ENCODE data around the gene KIAA0408.
"Not testable (repeated sequence)": the region's sequence is repeated elsewhere in the genome, so short reads cannot be mapped to it uniquely, and the experiment has no call there.

KIAA0408 gene

DNA sequence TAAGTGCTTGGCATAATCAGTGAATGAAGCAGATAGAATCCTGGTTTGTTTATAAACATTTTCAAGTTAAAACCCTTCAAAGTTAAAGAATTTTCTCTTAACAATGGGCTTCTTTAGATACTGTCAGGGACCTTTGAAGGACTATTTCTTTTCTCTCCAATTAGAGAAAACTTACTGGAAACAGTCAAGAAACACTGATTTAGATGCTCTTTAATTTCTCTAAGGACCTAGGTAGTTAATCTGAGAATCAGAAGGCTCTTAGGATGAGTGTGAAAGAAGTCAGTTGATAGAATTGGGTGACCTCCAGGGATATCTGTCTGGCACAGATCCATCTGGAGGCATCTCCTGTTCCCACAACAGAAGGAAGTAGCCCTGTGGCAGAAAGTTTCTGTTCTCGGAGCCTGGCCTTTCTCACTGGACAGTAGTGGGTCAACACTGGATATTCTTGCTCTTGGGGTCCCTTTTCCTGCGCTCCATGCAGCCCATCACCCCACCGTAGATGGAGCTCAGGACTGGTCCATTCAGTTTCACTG is 22.5 kb downstream of the KIAA0408 start:
- H3K4me1 ChIP-seq (ENCODE audit: control insufficient read depth, insufficient read depth, low read length) = no peaks in the 10 kb centered on the region
- no peak overlapping the region for H3K4me3 ChIP-seq (ENCODE audit: low read depth, low read length)
- no peaks in the 10 kb centered on the region for H3K27me3 ChIP-seq (ENCODE audit: control insufficient read depth, insufficient read depth, low read length)
- no peaks in the 10 kb centered on the region for H3K36me3 ChIP-seq (ENCODE audit: control insufficient read depth, insufficient read depth, low read length)
- no peak overlapping the region for H3K9ac ChIP-seq (ENCODE audit: low read depth, low read length)
- no peaks in the 10 kb centered on the region for H3K9me3 ChIP-seq (ENCODE audit: control insufficient read depth, insufficient read depth, low read length)

DNA sequence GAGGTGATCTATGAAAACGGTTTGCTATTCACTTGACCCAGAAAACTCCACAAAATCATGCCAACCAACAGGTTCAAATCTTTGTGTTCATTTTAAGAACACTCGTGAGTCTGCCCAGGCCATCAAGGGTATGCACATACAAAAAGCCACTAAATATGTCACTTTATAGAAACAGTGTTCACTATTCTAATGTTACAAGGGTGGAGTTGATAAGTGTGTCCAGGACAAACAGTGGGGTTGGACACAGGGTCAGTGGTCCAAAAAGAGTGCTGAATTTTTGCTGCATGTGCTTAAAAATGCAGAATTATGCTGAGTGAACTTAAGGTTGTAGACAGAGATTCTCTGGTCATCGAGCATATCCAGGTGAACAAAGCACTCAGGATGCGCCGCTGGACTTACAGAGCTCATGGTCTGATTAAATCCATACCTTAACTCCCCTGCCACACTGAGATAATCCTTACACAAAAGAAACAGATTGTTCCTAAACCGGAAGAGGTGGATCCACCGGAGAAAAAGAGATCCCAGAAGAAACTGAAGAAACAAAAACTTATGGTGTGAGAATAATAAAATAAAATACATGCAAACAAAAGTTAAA is 23.5 kb downstream of the KIAA0408 start:
- Histone ChIP-seq H3K4me1 (ENCODE audit: control insufficient read depth, insufficient read depth, low read length) (no peaks in the 10 kb centered on the region), H3K4me3 (ENCODE audit: low read depth, low read length) (no peak overlapping the region), H3K27me3 (ENCODE audit: control insufficient read depth, insufficient read depth, low read length) (no peaks in the 10 kb centered on the region), H3K9me3 (ENCODE audit: control insufficient read depth, insufficient read depth, low read length) (no peaks in the 10 kb centered on the region), H3K9ac (ENCODE audit: low read depth, low read length) (no peak overlapping the region), H3K36me3 (ENCODE audit: control insufficient read depth, insufficient read depth, low read length) (no peaks in the 10 kb centered on the region)

DNA sequence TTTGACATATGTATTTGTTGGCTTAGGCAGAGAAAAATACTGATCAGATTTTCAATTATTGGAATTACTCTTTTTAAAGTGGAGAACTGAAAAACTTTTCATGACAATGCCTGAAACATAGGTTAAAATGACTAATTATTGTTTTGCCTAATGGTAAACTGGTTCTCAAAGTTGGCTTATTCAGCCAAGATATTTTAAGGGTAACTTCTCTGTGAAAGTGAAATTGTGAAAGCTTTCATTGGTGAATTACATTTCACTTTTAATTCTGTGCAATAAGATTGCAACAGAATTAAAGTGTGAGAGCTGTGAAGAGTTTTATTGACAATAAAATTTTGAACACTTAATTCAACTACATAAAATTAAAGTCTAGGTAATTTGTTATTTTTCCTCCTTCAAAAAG is 24.5 kb downstream of the KIAA0408 start:
- Histone ChIP-seq H3K4me1 (ENCODE audit: control insufficient read depth, insufficient read depth, low read length) (no peaks in the 10 kb centered on the region), H3K27me3 (ENCODE audit: control insufficient read depth, insufficient read depth, low read length) (no peaks in the 10 kb centered on the region), H3K36me3 (ENCODE audit: control insufficient read depth, insufficient read depth, low read length) (no peaks in the 10 kb centered on the region), H3K9me3 (ENCODE audit: control insufficient read depth, insufficient read depth, low read length) (no peaks in the 10 kb centered on the region), H3K9ac (ENCODE audit: low read depth, low read length) (no peak overlapping the region), H3K4me3 (ENCODE audit: low read depth, low read length) (no peak overlapping the region)

GRCh38 chr6:127428562-127428961 is 30.6 kb downstream of the KIAA0408 start:
- not testable (repeated sequence) for H3K9me3 ChIP-seq (ENCODE audit: control insufficient read depth, insufficient read depth, low read length); H3K4me1 ChIP-seq (ENCODE audit: control insufficient read depth, insufficient read depth, low read length); H3K9ac ChIP-seq (ENCODE audit: low read depth, low read length); H3K4me3 ChIP-seq (ENCODE audit: low read depth, low read length); H3K27me3 ChIP-seq (ENCODE audit: control insufficient read depth, insufficient read depth, low read length); H3K36me3 ChIP-seq (ENCODE audit: control insufficient read depth, insufficient read depth, low read length)

GRCh38 chr6:127423921-127424320 is 35.3 kb downstream of the KIAA0408 start:
- no peaks in the 10 kb centered on the region for H3K9me3 ChIP-seq (ENCODE audit: control insufficient read depth, insufficient read depth, low read length)
- no peaks in the 10 kb centered on the region for H3K27me3 ChIP-seq (ENCODE audit: control insufficient read depth, insufficient read depth, low read length)
- no peak overlapping the region for H3K9ac ChIP-seq (ENCODE audit: low read depth, low read length)
- no peak overlapping the region for H3K4me3 ChIP-seq (ENCODE audit: low read depth, low read length)
- no peaks in the 10 kb centered on the region for H3K36me3 ChIP-seq (ENCODE audit: control insufficient read depth, insufficient read depth, low read length)
- H3K4me1 ChIP-seq (ENCODE audit: control insufficient read depth, insufficient read depth, low read length) = peaks cover 5% of the 10 kb centered on the region

DNA sequence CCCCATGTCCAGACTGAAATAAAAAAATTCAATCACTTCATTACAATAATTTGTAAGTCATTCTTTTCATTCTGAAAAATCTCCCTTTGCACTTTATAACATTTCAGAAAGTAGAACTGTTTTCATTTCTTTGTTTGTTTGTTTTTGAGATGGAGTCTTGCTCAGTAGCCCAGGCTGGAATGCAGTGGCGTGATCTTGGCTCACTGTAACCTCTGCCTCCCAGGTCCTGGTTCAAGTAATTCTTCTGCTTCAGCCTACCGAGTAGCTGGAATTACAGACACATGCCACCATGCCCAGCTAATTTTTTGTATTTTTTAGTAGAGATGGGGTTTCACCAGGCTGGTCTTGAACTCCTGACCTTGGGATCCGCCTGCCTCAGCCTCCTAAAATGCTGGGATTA is 38.0 kb downstream of the KIAA0408 start:
- H3K4me3 ChIP-seq (ENCODE audit: low read depth, low read length); H3K9ac ChIP-seq (ENCODE audit: low read depth, low read length); H3K4me1 ChIP-seq (ENCODE audit: control insufficient read depth, insufficient read depth, low read length); H3K36me3 ChIP-seq (ENCODE audit: control insufficient read depth, insufficient read depth, low read length); H3K9me3 ChIP-seq (ENCODE audit: control insufficient read depth, insufficient read depth, low read length); H3K27me3 ChIP-seq (ENCODE audit: control insufficient read depth, insufficient read depth, low read length): not testable (repeated sequence)

GRCh38 chr6:127420556-127420955 is 38.6 kb downstream of the KIAA0408 start:
- Histone ChIP-seq H3K27me3 (ENCODE audit: control insufficient read depth, insufficient read depth, low read length) (no peaks in the 10 kb centered on the region), H3K4me1 (ENCODE audit: control insufficient read depth, insufficient read depth, low read length) (peaks cover 5% of the 10 kb centered on the region), H3K4me3 (ENCODE audit: low read depth, low read length) (no peak overlapping the region), H3K9ac (ENCODE audit: low read depth, low read length) (no peak overlapping the region), H3K9me3 (ENCODE audit: control insufficient read depth, insufficient read depth, low read length) (no peaks in the 10 kb centered on the region), H3K36me3 (ENCODE audit: control insufficient read depth, insufficient read depth, low read length) (no peaks in the 10 kb centered on the region)

- Histone ChIP-seq H3K36me3 (ENCODE audit: control insufficient read depth, insufficient read depth, low read length) (no peaks in the 10 kb centered on the region), H3K9ac (ENCODE audit: low read depth, low read length) (no peak overlapping the region), H3K9me3 (ENCODE audit: control insufficient read depth, insufficient read depth, low read length) (no peaks in the 10 kb centered on the region), H3K4me1 (ENCODE audit: control insufficient read depth, insufficient read depth, low read length) (no peaks in the 10 kb centered on the region), H3K4me3 (ENCODE audit: low read depth, low read length) (no peak overlapping the region), H3K27me3 (ENCODE audit: control insufficient read depth, insufficient read depth, low read length) (no peaks in the 10 kb centered on the region)
Measured at GRCh38 chr6:127415096-127415495, 44.1 kb downstream of the KIAA0408 start.

GRCh38 chr6:127413123-127413522 is 46.1 kb downstream of the KIAA0408 start:
- H3K4me1 ChIP-seq (ENCODE audit: control insufficient read depth, insufficient read depth, low read length); H3K9me3 ChIP-seq (ENCODE audit: control insufficient read depth, insufficient read depth, low read length); H3K36me3 ChIP-seq (ENCODE audit: control insufficient read depth, insufficient read depth, low read length); H3K9ac ChIP-seq (ENCODE audit: low read depth, low read length); H3K4me3 ChIP-seq (ENCODE audit: low read depth, low read length); H3K27me3 ChIP-seq (ENCODE audit: control insufficient read depth, insufficient read depth, low read length): not testable (repeated sequence)

DNA sequence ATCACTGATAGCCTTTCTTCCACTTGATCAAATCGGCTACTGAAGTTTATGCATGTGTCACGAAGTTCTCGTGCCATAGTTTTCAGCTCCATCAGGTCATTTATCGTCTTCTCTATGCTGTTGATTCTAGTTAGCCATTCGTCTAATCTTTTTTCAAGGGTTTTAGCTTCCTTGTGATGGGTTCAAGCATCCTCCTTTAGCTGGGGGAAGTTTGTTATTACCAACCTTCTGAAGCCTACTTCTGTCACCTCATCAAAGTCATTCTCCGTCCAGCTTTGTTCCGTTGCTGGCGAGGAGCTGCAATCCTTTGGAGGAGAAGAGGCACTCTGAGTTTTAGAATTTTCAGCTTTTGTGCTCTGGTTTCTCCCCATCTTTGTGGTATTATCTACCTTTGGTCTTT is 47.2 kb downstream of the KIAA0408 start:
- not testable (repeated sequence) for H3K4me3 ChIP-seq (ENCODE audit: low read depth, low read length); H3K9ac ChIP-seq (ENCODE audit: low read depth, low read length); H3K9me3 ChIP-seq (ENCODE audit: control insufficient read depth, insufficient read depth, low read length); H3K4me1 ChIP-seq (ENCODE audit: control insufficient read depth, insufficient read depth, low read length); H3K27me3 ChIP-seq (ENCODE audit: control insufficient read depth, insufficient read depth, low read length); H3K36me3 ChIP-seq (ENCODE audit: control insufficient read depth, insufficient read depth, low read length)
